GM18868 (cell line): ENCODE measurements around the gene BTBD2.

Source experiments
- ATAC-seq: cut with Tn5 transposase; IDR thresholded peaks from one replicate; pipeline ENCODE4 v1.9.1; 2021; ENCODE audit warnings: mild to moderate bottlenecking, moderate library complexity; ENCODE audit not compliant: unreplicated experiment

BTBD2 gene

GRCh38 chr19:1987197-1988187, 28.0 kb downstream of the BTBD2 start:
- ATAC-seq, result no peak

- no peak for ATAC-seq
These were observed 29.0 kb downstream of the BTBD2 start for GRCh38 chr19:1986357-1987162.

GRCh38 chr19:1985588-1986356, 29.7 kb downstream of the BTBD2 start:
- no peak for ATAC-seq

GRCh38 chr19:1984357-1984756, 31.2 kb downstream of the BTBD2 start:
- no peak for ATAC-seq

- no peak for ATAC-seq
These were observed 34.3 kb downstream of the BTBD2 start for GRCh38 chr19:1981253-1981652.

GRCh38 chr19:1980809-1981181, 34.7 kb downstream of the BTBD2 start:
- ATAC-seq, result no peak

GRCh38 chr19:1980091-1980808, 35.3 kb downstream of the BTBD2 start:
- ATAC-seq, result no peak

- no peak for ATAC-seq
These were observed 35.9 kb downstream of the BTBD2 start for GRCh38 chr19:1979642-1980041.

GRCh38 chr19:1979017-1979416, 36.5 kb downstream of the BTBD2 start:
- no peak for ATAC-seq

GRCh38 chr19:1978346-1978894, 37.1 kb downstream of the BTBD2 start:
- no peak for ATAC-seq

- ATAC-seq, result no peak
These were observed 38.4 kb downstream of the BTBD2 start for GRCh38 chr19:1977120-1977519.

GRCh38 chr19:1975162-1975480, 40.4 kb downstream of the BTBD2 start:
- no peak for ATAC-seq

GRCh38 chr19:1974381-1975161, 40.9 kb downstream of the BTBD2 start:
- no peak for ATAC-seq

GRCh38 chr19:1970806-1971502, 44.6 kb downstream of the BTBD2 start:
- ATAC-seq, result no peak

GRCh38 chr19:1970003-1970805, 45.3 kb downstream of the BTBD2 start:
- ATAC-seq, result no peak

- no peak for ATAC-seq
These were observed 46.1 kb downstream of the BTBD2 start for GRCh38 chr19:1969176-1970002.
